Measurements from ENCODE around the gene ALDH3A2. TPM values are rescaled to one million over a fixed set of nuclear protein-coding genes. Genes with fewer than 3 reads are reported as not detected.

The ALDH3A2 gene
- total RNA-seq, 6 experiments from 2014 or later, result 12.0 to 20.6 (median 18.4) TPM

GRCh38 chr17:19706791-19707727, 58.5 kb downstream of the ALDH3A2 start:
- no peak overlapping the region for H3K27ac Mint-ChIP-seq

GRCh38 chr17:19707728-19708221, 59.2 kb downstream of the ALDH3A2 start:
- no peaks in the 10 kb centered on the region for H3K4me1 Mint-ChIP-seq (ENCODE audit: low read depth)
- no peaks in the 10 kb centered on the region for H3K36me3 Mint-ChIP-seq (ENCODE audit: low read depth)
- H3K4me3 Mint-ChIP-seq, result no peak overlapping the region
- no peak for DNase-seq
- TF ChIP-seq, protein P1, sequence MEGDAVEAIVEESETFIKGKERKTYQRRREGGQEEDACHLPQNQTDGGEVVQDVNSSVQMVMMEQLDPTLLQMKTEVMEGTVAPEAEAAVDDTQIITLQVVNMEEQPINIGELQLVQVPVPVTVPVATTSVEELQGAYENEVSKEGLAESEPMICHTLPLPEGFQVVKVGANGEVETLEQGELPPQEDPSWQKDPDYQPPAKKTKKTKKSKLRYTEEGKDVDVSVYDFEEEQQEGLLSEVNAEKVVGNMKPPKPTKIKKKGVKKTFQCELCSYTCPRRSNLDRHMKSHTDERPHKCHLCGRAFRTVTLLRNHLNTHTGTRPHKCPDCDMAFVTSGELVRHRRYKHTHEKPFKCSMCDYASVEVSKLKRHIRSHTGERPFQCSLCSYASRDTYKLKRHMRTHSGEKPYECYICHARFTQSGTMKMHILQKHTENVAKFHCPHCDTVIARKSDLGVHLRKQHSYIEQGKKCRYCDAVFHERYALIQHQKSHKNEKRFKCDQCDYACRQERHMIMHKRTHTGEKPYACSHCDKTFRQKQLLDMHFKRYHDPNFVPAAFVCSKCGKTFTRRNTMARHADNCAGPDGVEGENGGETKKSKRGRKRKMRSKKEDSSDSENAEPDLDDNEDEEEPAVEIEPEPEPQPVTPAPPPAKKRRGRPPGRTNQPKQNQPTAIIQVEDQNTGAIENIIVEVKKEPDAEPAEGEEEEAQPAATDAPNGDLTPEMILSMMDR (IDR thresholded peaks at IDR 0.05), result no peak
- H3K27me3 Mint-ChIP-seq (ENCODE audit: insufficient read depth), result peaks cover 17% of the 10 kb centered on the region
- H3K9me3 Mint-ChIP-seq, result no peaks in the 10 kb centered on the region
- H3K27ac Mint-ChIP-seq, result no peak overlapping the region

More at GRCh38 chr17:19706791-19707727, 58.5 kb downstream of the ALDH3A2 start:
- Mint-ChIP-seq H3K4me3 (no peak overlapping the region), H3K36me3 (ENCODE audit: low read depth) (no peaks in the 10 kb centered on the region), H3K9me3 (no peaks in the 10 kb centered on the region), H3K4me1 (ENCODE audit: low read depth) (no peaks in the 10 kb centered on the region), H3K27me3 (ENCODE audit: insufficient read depth) (peaks cover 20% of the 10 kb centered on the region)
- TF ChIP-seq, protein P1 (IDR thresholded peaks at IDR 0.05), result no peak
- DNase-seq, result no peak

- Mint-ChIP-seq H3K27me3 (ENCODE audit: insufficient read depth) (peaks cover 9% of the 10 kb centered on the region), H3K36me3 (ENCODE audit: low read depth) (no peaks in the 10 kb centered on the region), H3K4me1 (ENCODE audit: low read depth) (no peaks in the 10 kb centered on the region), H3K4me3 (no peak overlapping the region), H3K9me3 (no peaks in the 10 kb centered on the region), H3K27ac (no peak overlapping the region)
- TF ChIP-seq, protein P1 (IDR thresholded peaks at IDR 0.05), result no peak
- DNase-seq, result no peak
Observed at GRCh38 chr17:19708431-19709175, 60.1 kb downstream of the ALDH3A2 start.

DNA sequence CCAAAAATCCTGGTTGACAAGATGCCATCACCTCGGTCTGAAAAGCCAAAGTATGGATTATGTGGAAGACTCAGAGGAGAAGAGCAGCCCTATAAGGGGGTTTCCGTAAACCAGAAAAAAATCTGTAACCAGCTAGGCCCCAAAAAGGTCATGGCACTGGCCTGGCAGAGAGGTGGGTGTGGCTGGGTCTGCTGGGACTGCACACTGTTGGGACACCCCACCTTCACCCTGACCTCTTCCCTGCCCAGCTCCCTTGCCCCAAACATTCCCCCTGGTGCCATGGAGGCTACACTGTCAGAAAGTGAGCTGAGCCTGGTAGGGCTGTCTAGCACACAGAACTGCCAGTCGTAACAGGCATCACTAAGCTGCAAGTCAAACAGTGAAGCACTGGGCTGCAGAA, 61.3 kb downstream of the ALDH3A2 start:
- Mint-ChIP-seq H3K27ac (no peak overlapping the region), H3K4me3 (no peak overlapping the region), H3K9me3 (no peaks in the 10 kb centered on the region), H3K4me1 (ENCODE audit: low read depth) (no peaks in the 10 kb centered on the region), H3K27me3 (ENCODE audit: insufficient read depth) (peaks cover 9% of the 10 kb centered on the region; the same call in 1 of the 2 replicates), H3K36me3 (ENCODE audit: low read depth) (no peaks in the 10 kb centered on the region)
- TF ChIP-seq, protein P1 (IDR thresholded peaks at IDR 0.05), result no peak
- no peak for DNase-seq

DNA sequence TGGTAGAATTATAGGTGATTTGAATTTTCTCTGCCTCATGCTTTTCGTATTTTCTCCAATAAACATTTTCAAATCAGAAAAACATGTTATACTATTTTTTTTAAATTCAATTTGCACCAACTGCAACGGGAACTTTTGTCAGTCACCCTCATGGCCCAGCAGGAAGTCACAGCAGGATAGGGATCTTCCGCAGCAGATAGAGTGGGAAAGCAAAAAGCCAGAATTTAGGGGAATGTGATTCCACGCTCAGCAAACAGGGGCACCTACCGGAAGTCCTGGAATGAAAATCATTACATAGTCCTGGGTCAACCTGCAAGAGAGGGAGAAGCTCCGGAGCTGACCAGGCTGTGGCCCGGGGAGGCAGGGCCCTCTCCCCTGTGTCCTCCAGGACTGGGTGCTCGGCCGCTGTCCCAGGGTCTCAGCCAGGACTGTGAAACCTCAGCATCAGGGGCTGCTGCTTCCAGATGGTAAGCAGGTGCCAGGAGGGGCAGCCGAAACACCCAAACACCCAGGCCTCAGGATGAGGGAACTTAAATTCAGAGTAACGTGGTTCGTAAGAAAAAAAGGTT, 64.0 kb downstream of the ALDH3A2 start:
- Mint-ChIP-seq H3K36me3 (ENCODE audit: low read depth) (no peaks in the 10 kb centered on the region), H3K27ac (no peak overlapping the region), H3K4me1 (ENCODE audit: low read depth) (no peaks in the 10 kb centered on the region), H3K9me3 (no peaks in the 10 kb centered on the region), H3K27me3 (ENCODE audit: insufficient read depth) (peaks cover 12% of the 10 kb centered on the region; the same call in 1 of the 2 replicates), H3K4me3 (no peak overlapping the region)
- TF ChIP-seq, protein P1 (IDR thresholded peaks at IDR 0.05), result no peak
- no peak for DNase-seq

Measured in HFFc6 (cell line).